NCI-H2107 treated with DMSO at 0.1 percent for 48 hours (cell line): ENCODE measurements around the gene KCNQ5.
A peak's percentile ranks its signal among the peaks of the same experiment; 100 is the strongest.
"Not testable (repeated sequence)": the region's sequence is repeated elsewhere in the genome, so short reads cannot be mapped to it uniquely, and the experiment has no call there.

Experiments used
- DNase-seq: peaks from one replicate; lab custom pipeline; 2025; ENCODE audit not compliant: unreplicated experiment; lab: John Stamatoyannopoulos, UW

KCNQ5 gene

GRCh38 chr6:73157870-73158269, 536.0 kb downstream of the KCNQ5 start:
- no peak for DNase-seq

GRCh38 chr6:73169111-73169510, 547.2 kb downstream of the KCNQ5 start:
- DNase-seq: no peak

- no peak for DNase-seq
Measured at GRCh38 chr6:73169633-73170032, 547.8 kb downstream of the KCNQ5 start.

GRCh38 chr6:73174646-73175045, 552.8 kb downstream of the KCNQ5 start:
- no peak for DNase-seq

- DNase-seq: no peak
Measured at GRCh38 chr6:73176057-73176456, 554.2 kb downstream of the KCNQ5 start.

GRCh38 chr6:73177221-73177944, 555.5 kb downstream of the KCNQ5 start:
- no peak for DNase-seq

GRCh38 chr6:73180076-73180738, 558.3 kb downstream of the KCNQ5 start:
- DNase-seq: no peak

GRCh38 chr6:73180763-73181619, 559.1 kb downstream of the KCNQ5 start:
- peak; percentile 75 for DNase-seq

- DNase-seq: no peak
Measured at GRCh38 chr6:73182021-73182607, 560.2 kb downstream of the KCNQ5 start.

- DNase-seq: not testable (repeated sequence)
Measured at GRCh38 chr6:73193302-73193701, 571.4 kb downstream of the KCNQ5 start.

GRCh38 chr6:73194744-73195143, 572.9 kb downstream of the KCNQ5 start:
- DNase-seq: no peak

GRCh38 chr6:73200247-73200646, 578.4 kb downstream of the KCNQ5 start:
- DNase-seq: no peak

GRCh38 chr6:73200735-73201134, 578.9 kb downstream of the KCNQ5 start:
- no peak for DNase-seq

GRCh38 chr6:73203098-73203497, 581.2 kb downstream of the KCNQ5 start:
- DNase-seq: no peak

- DNase-seq: no peak
Measured at GRCh38 chr6:73204252-73204651, 582.4 kb downstream of the KCNQ5 start.

- DNase-seq: no peak
Measured at GRCh38 chr6:73207221-73207837, 585.5 kb downstream of the KCNQ5 start.

- DNase-seq: no peak
Measured at GRCh38 chr6:73209117-73209516, 587.3 kb downstream of the KCNQ5 start.

GRCh38 chr6:73216859-73217258, 595.0 kb downstream of the KCNQ5 start:
- DNase-seq: no peak

- DNase-seq: no peak
Measured at GRCh38 chr6:73225396-73225795, 603.5 kb downstream of the KCNQ5 start, which contains the start of gene KHDC1L. Gene KHDC1L, minus strand, starts transcription at chr6:73225496. Its CDS starts 88 bp downstream, at chr6:73225408.

- DNase-seq: no peak
Measured at GRCh38 chr6:73227606-73228255, 605.9 kb downstream of the KCNQ5 start.
